ENCODE data around the gene CCDC33.

- TF ChIP-seq CTCF (IDR thresholded peaks at IDR 0.05) = no peak
- TF ChIP-seq POLR2A (IDR thresholded peaks at IDR 0.05) = no peak
Observed at GRCh38 chr15:74291101-74292071, 55.3 kb downstream of the CCDC33 start.
